Measurements from ENCODE around the gene LDLRAD2.

LDLRAD2 gene

DNA sequence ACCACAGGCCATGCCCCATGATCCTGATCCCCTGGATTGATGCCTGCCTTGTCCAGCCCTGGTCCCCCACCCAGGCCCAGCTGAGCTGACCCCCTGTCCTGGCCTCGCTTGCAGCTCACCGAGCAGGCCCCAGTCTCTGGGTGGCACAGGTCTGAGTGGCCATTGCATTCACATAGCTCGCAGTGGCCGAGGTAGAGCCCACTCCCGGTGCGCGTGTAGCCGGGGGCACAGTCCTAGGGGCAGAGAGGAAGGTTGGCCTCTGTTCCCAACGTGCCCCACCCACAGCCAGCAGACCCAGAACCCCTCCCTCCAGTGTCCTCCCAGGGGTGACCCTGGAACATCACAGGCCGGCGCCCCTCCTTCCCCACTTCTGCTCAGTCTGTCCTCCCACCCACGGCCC lies 51.9 kb downstream of the LDLRAD2 start:
- DNase-seq: no peak

DNA sequence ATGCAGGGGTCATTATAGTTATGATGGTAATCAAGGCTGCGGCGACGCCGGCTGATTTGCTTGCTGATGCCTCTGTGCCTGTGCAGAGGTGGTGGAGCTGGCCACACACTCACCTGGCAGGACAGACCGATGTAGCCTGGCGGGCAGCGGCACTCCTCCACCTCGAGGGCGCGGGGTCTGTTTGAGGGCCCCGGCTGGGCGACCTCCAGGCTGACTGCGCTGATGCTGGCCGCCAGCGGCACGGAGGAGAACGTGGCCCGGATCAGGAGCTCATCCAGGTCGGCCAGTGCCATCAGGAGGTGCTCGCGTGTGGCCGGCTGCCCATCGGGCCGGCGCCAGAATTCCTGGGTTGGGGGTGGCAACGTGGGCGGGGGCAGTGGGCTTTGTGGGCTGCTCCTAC lies 52.7 kb downstream of the LDLRAD2 start:
- DNase-seq: no peak

- DNase-seq: no peak
Measured at GRCh38 chr1:21865609-21865942, 53.5 kb downstream of the LDLRAD2 start.

GRCh38 chr1:21865943-21866706 lies 54.1 kb downstream of the LDLRAD2 start:
- DNase-seq: no peak

- no peak for DNase-seq
Measured at GRCh38 chr1:21866707-21867043, 54.6 kb downstream of the LDLRAD2 start.

GRCh38 chr1:21867451-21867996 lies 55.5 kb downstream of the LDLRAD2 start:
- no peak for DNase-seq

GRCh38 chr1:21868482-21868881 lies 56.4 kb downstream of the LDLRAD2 start:
- DNase-seq: no peak

GRCh38 chr1:21868941-21869454 lies 56.9 kb downstream of the LDLRAD2 start:
- DNase-seq: no peak

DNA sequence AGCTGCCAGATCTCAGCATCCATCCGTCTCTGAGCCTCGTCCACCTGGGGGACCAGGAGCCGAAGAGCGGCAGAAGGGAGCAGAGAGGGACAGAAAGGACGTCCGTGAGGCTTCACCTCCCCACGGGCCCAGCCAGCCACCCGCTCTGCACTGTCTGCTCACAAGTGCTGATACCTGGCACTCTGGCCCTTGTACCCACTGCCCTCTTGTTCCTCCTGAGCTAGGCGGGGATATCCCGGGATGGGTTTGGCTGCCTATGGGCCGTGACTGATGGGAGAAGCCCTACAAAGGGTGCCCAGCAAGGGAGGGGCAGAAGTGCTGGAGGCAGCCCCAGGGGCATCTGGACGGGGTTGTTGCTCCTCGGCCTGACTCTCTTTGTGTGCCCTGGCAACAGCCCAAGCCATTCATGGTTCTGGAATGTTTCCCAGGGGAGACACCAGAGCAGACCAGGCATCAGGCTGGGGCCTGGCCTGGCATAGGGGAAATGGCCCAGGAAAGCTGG lies 57.6 kb downstream of the LDLRAD2 start:
- DNase-seq: no peak

DNA sequence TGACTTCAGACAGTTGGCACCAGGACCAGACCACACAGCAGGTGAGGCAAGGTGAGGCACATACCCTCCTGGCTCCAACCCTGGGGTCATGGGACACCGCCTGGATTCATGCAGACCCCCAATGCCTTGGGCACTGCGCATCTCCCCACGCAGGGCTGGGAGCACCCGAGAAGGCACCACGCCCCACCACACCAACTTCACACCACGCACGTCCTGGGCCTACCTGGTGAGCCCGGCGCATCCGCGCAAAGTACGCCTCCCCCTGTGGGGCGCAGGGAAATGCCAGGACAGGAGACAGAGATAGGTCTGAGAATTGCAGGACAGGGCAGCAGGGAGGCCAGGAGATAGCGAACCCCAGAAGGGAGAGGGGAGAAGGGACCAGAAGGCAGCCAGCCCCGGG lies 58.5 kb downstream of the LDLRAD2 start:
- no peak for DNase-seq

- DNase-seq: no peak
Measured at GRCh38 chr1:21871943-21872342, 59.9 kb downstream of the LDLRAD2 start.

GRCh38 chr1:21872445-21873079 lies 60.5 kb downstream of the LDLRAD2 start:
- DNase-seq: no peak

DNA sequence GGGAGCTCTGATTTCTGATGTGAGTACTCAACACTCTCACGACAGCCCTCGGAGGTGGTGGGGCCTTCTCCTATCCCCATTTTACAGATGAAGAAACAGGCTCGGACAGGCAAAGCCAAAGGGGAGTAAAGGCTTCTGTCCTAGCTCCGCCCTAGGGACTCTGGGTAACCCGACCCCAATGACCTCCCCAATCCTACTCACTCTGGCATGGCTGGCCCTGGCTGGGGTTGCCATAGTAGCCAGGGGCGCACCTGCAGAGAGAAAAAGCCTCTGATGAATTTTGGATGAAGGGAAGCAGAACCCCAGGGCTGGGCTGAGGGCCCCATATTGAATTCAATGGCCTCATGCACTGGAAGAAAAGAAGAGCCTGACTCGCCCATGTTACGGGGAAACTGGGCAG lies 61.1 kb downstream of the LDLRAD2 start:
- DNase-seq: no peak

GRCh38 chr1:21873761-21874160 lies 61.7 kb downstream of the LDLRAD2 start:
- no peak for DNase-seq

DNA sequence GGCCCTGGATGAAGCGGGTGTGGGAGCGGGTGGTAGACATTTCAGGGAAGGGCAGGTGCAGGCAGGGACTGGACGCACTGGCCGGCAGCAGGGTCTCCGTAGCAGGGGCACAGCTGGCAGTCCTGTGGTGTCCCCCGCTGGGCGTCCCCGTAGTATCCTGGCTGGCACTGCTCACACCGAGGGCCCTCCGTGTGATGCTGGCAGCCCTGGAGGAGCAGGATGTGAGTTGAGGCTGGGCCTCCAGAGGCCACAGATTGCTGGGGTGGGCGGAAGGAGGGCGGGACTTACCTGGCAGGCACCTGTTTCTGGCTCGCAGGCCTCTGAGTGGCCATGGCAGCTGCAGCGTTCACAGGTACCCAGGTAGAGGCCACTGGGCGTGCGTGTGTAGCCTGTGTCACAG lies 62.3 kb downstream of the LDLRAD2 start:
- no peak for DNase-seq
